Activated T-helper 1 cell treated with Interleukin-2 at 50 U/mL for 16 hours (primary cell): ENCODE measurements around the gene MAGEF1.

Source experiments
- DNase-seq: peaks from one replicate; pipeline ENCODE4 v3.0.0-alpha.2; 2020; ENCODE audit warnings: low read depth

MAGEF1 gene, protein sequence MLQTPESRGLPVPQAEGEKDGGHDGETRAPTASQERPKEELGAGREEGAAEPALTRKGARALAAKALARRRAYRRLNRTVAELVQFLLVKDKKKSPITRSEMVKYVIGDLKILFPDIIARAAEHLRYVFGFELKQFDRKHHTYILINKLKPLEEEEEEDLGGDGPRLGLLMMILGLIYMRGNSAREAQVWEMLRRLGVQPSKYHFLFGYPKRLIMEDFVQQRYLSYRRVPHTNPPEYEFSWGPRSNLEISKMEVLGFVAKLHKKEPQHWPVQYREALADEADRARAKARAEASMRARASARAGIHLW

DNA sequence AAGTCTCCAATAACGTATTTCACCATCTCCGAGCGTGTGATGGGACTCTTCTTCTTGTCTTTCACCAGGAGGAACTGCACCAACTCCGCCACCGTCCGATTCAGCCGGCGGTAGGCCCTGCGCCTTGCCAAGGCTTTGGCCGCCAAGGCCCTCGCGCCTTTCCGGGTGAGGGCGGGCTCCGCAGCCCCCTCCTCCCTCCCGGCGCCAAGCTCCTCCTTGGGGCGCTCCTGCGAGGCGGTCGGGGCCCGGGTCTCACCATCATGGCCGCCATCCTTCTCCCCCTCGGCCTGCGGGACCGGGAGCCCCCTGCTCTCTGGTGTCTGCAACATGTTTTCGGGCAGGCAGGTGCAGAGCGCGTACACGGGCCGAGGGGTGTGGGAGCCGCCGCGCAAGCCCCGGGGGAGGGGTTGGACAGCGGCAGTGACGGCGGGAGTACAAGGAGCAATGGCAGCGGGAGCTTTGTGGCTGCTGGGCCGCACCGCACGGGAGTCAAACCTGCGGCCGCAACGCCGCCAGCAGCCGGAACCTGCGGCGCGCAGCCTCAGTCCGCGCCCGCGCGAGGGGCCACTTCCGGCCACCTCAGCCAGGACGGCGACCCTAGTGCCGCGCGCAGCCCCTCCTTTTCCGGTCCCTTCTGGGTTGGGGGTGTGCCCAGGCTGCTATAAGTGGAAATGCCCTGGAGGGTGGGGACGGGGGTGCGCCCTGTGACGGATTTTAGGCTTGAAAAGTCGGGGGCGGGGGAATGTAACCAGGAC lies at the start of gene MAGEF1:
Gene MAGEF1 (minus strand): TSS at position 572 of the 755 bp plus-strand sequence. CDS start 243 bp downstream, at position 329.
- peak; percentile 61 for DNase-seq

DNA sequence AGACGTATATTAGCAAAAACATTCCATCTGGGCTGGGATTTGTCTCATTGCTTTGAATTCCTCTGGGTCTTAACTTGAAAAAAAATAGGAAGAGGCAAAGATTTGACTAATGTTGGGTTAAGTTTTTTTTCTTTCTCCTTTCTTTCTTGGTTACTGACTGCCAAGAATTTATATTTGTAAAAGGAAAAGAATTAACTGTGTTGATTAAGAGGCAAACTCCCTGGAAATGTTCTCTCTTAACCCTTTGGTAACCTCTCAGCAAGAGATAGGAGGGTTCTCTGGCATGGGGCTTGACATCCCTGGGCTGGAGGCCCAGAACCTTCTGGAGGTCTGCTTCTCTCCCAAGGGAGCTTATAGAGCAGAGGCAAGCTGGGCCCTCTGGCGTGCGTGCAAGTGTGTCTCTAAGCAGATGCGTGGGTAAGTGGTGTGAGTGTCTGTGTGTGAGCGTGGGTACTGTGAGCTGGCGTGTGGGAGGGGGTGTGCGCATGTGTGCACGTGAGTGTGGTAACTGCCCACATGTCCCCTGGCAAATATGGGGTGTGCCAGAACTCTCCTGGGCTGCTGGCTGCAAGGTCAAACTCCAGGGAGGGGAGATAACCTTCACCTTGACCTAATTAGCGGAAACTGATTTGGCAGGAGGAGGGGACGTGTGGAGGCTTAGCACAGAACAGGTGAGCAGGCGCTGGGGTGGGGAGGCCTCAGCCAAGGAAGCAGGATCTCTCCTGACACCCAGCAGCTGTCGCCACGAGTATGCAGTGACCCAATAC lies 49.4 kb upstream of the MAGEF1 start:
- DNase-seq: no peak

DNA sequence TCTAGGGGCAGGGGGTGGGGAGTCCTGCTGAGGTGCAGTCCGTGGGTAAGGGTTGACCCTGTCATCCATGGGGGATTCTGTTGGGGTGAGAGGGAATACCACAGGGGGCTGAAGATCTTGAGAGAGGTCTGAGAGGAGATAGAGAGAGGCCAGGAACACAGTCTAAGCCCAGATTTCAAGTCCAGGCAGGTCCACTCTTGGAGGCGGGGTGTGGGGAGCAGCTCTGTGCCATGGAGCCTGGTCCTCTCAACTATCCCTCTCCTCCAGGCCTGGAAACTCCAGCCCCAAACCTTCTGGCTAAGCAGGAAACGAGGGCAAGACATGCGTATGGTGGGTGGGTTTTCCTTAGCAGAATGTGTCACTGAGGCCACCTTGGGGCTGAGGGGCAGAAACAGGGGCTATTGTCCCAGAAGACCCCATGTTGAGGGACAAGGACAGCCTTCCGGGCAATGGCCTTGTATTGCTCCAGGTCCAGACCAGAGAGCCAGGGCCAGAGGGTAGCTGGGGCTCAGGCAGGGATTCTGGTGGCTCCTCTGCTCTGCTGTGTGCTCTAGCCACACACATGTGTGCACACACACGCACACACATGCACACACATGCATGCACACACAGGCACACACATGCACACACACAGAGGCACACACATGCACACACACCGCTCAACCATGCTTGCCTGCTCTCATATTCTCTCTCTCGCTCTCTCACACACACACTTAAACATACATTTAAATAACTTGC lies 48.6 kb upstream of the MAGEF1 start:
- DNase-seq: no peak

DNA sequence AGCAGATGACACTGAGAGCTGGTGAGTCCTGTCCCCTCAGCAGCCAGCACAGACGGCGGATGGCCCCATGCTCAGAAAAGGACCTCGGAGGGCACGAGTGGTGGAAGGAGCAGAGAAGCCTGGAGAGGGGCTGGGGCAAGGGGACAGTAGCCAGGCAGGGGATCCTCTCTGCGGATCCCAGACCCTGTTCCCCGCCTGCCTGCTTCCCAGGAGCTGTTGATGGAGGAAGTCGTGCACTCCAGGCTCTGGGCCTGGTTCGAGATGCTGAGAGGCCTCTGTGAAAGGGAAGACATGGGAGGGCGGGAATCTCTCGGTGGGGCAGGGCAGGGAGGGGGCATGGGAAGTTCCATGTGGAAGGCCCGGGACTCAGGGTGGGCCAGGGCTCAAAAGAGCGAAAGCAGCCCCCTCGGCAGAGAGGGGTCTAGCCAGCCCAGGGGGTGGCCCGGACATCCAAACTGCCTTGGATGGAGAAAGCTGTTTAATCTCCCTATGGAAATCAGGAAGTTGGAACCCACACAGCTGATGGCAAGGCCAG lies 47.9 kb upstream of the MAGEF1 start:
- DNase-seq: no peak

DNA sequence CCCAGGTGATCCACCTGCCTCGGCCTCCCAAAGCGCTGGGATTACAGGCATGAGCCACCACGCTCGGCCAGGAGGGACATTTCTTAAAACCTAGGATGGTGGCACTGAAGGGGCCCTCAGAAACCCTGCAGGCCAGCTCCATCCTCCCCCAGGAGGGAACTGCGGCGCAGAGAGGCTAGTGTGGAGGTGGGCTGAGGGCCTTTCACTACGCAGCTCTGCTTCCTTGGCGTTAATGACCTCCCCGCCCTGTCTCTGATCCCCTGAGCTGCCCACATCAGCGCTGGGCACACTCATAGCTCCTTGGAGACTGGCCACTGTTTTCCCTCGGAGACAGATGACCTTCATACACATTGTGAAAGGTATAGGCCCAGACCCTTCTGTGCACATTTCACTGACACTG lies 46.2 kb upstream of the MAGEF1 start:
- no peak for DNase-seq

DNA sequence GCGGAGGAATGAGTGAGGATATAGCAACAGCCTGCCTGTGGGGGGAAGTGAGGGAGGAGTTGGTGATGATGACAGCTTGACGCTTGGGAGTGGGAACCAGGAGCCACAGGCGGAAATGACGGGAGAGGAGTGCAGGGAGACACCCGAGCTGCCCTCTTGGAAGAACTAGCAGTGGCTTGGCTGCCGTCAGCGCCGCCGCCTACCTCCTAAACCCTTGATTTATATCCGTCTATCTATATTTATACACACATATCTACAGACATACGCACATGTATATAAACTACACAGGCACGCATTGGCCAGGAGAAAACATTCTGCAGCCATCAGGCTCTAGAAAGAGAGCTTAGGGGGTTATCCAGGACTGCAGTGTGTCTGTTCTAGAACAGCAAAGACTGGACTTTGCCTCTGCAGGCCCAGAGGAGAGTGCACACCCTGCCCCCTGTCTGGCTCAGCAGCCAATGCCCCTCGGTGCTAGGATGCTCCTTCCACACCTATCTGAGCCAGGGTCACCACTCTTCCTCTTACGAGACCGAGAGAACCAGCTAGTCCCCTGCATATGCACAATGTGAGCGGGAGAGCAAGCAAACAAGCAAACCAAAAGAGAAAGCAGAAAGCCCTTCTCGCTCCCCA lies 45.3 kb upstream of the MAGEF1 start:
- DNase-seq: no peak

DNA sequence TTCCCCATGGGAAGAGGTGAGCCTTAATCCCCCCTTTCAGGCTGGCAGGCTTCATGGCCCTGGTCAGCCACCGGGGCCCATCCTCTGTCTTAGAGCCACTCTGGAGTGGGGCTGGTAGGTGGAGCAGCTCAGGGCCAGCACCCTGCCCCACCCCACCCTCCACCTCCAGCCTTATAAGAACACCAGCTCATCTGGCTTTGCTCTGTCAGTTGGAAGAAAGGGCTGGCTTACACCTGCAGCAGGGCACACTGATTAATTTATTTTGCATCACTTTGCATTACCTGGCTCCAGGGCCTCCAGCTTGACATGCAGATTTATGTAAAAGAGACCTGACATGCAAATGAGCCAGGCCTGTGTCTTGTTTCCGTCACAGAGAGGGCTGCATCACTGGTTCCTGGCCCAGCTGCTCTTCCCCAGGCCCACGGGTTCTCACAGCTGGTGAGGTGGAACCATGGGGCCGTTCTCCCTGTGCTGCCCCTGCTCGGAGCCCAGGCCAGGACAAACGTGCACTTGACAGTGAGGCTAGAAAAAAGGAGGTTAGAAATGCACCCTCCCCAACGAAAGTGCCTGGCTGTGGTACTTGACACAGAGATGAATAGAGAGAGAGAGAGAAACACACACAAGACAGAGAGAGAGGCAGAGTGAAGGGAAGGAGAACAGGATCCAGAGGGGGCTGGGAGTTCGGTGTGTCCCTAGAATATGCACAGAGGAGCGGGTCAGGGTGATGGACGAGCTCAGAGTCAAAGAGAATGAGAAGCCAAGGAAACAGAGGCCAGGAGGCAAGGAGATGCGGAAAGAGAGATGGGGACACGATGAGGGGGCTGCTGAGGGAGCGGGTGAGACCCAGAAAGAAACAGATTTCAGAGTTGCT lies 44.5 kb upstream of the MAGEF1 start:
- no peak for DNase-seq

DNA sequence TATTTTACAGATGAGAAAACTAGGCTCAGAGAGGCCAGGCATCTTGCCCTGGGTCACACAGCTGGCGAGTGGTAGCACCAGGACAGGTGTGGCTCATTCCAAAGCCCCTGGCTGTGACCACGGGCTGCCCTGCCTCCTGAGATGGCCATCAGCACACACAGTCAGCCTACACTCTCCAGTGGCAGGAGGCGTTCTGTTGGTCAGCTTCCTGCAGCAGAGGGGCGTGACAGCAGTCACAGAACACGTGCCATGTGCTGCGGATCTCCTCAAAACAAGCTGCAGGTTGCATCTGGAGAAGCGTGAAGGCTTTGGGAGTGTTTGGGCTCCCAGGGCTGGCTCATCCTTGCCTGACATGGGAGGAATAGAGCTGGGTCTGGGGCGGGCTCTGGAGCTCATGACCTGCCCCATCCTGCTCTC lies 43.5 kb upstream of the MAGEF1 start:
- DNase-seq: no peak

DNA sequence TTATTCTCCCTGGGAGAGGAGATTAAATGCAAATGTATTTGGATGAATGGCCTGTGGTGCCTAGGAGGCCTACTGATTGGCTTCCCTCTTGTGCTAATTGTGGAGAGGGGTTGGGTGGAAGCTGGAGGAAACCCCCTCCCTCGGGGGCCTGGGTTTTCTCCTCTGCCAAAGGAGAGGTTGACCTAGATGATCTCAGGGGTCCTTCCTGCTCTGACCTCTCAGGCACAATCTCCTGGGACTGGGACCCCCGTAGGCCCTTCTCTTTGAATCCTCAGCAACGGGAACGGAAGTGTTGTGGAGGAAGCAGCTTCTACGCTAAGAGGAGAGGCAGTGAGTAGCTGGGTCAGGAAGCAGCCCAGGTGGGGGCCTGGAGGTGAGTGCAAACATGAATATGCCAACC lies 40.5 kb upstream of the MAGEF1 start:
- no peak for DNase-seq

DNA sequence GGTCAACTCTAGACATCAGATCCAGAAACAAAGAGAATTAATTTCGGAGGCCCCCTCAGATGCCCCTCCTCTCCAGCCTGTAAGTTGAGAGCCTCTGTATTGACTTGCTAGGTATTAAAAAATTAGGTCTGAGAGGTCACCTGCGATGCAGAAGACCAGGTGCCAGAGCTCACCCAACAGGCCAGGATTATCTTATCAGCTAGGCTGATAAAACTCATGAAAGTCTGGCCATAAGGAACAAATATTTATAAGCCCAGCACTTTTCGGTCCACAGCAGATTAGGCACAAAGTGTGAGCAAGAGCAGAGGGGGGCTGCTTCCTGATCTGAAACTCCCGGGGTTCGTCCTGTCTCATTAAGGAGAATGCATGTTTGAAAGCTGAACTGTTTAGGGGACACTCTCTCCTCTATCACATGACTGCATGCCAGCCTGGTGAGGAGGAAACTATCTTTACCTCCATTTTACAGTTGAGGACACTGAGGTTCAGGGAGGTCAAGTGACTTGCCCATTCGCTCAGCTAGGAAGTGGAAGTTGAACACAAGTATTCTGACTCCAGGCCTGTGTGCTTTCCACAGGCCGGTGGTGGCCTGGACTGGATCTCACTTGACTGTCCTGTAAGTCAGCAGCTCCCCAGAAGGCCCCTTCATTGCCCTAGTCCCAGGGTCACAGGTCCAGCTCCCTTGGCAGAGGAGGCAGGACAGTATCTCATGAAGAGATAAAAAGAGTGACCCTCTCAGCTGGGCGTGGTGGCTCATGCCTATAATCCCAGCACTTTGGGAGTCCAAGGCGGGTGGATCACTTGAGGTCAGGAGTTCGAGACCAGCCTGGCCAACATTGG lies 39.6 kb upstream of the MAGEF1 start:
- no peak for DNase-seq

DNA sequence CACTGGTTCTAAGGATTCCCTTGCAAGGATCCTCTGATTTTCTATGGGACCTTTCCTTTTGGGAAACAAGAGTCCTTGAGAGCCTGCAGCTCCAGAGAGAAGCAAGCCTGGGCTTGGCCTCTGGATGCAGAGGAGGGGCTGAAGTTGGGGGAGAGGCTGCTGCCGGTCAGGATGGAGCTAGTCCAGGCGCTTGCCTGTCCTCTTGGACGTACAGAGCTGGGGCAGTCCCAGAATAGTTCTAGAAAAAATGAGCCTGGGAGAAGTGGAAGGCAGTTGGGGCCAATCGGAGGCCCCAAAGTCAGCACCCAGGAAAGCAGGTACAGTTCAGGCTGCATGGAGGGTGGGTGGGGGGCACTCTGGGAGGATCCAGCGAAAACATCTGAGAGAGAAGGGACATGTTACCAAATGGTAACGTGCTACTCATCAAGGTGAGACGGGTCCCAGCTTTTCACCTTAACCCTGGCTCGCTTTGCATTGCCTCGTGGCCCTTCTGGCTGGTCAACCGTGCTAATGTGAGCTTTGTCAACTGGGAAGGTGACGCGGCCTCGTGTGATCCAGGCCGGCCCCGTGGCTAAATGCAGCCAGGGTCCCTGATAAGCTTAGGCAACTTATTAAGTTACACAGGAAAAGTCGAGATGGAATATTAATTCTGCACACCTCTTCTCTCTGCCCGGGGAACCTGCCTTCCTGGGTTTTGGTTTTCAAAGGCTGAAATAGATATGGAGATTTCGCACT lies 38.7 kb upstream of the MAGEF1 start:
- no peak for DNase-seq

DNA sequence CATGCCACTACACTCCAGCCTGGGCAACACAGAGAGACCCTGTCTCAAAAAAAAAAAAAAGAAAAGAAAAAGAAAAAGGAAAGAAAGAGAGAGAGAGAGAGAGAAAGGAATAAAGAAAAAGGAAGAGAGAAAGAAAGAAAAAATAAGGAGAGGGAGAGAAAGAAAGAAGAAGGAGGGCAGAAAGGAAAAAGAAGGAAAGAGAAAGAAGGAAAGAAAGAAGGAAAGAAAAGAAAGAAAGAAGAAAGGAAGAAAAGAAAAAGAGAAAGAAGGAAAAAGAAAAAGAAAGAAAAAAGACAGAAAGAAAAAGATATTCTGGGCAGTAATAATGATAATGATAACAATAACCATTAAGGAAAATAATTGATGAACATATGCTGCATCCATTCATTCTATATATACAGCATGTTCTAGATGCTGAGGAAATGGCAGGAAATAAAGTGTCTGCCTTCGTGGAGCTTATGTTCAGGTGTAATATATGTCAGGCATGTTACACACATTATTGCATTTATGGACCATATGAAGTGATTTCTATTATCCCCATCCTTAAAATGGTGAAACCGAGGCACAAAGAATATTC lies 37.4 kb upstream of the MAGEF1 start:
- DNase-seq: no peak

DNA sequence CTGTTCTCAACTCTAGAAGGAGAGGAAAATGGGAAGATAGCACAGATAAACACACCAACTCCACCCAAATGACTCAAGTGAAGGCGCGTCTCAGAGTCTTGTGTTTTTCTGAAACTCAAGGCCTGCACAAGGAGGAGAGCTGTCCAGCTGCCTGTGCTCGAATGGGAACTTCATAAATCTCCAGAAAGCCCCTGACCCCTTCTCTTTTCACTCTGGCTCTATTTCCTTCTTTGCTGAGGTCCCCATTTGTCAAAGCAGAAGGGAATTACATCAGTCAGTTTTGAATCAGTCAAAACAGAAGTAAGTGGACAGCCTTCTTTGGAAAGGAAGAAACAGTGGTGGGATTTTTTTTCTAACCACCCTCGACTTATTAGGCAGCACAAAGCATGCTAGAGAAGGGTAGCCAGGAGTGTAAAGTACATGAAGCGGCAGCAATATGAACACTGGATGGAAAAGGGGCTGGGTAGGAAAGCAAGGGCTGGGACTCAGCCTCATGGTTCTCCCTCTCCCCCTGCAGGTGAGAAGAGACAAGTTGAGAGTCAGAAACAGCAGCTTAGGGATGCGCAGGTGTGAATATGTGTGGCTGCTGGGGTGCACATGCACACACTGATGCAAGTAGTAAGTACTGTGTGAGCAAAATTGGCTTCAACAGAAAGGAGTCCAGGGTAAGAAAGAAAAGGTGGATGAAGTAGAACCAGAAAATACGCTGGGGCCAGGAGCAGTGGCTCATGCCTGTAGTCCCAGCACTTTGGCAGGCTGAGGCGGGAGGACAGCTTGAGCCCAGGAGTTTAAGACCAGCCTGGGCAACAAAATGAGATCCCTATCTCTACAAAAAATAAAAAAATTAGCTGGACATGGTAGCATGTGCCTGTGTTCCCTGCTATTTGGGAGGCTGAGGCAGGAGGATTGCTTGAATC lies 36.6 kb upstream of the MAGEF1 start:
- DNase-seq: no peak

DNA sequence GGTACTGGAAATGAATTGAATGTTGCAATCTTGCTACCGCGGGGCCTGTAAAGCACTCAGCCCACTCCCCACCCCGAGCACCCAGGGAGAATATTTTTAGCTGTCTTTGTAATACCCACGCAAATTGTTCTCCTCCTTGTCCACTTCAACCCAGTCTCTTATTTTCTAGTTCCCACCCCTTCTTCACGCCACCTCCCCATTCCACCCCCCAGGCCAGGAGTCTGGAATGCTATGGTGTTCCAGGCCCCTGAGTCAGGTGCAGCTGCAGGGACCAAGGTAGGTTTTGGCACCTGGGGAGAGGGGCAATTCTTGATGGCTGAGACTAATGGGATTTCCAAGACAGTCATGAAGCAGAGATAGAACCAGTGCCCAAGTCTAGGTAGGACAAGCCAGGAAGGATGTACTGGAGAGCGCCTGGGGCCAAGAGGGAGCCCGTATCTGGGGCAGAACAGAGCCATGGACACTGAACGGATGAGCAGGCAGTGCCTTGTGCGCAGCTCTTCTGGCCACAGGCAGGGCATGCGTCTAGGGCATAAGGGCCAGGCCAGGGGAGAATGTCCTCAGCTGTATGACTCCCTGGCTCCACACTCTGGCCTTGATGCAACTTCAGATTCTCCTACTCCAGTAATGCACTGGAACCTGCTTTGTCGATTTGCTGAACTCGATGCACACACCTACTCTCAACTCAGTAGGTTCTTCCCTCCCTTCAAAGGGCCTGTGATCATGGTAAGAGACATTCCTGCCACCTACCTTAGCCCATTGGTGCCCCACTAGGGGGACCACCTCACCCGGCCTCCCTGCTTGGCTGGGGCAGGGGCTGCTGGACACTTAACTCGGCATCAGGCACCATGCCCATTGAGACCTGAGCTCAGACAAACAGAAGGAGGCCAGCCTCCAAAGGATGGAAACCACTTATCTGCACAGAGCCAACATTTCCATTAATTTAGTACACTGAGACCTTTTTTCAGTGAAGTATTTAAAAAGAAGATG lies 34.6 kb upstream of the MAGEF1 start:
- no peak for DNase-seq

DNA sequence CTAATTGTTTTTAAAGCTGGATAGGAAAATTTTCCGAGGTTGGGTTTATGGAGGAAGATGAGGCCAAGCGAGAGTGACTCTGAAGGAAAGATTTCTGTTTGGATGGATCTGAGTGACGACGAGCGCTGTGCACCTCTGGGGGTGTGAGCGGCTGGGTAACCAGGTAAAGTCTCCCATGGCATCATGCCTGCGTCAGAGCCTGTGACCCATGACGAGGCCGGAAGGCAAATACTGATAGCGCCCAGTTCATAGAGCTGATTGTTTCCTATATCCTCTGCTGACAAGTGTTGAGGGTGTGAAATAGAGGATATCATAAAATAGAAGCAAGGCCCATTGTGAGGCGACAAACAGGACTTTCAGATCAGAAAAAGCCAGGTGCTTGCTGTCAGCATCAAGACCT lies 33.7 kb upstream of the MAGEF1 start:
- DNase-seq: no peak

DNA sequence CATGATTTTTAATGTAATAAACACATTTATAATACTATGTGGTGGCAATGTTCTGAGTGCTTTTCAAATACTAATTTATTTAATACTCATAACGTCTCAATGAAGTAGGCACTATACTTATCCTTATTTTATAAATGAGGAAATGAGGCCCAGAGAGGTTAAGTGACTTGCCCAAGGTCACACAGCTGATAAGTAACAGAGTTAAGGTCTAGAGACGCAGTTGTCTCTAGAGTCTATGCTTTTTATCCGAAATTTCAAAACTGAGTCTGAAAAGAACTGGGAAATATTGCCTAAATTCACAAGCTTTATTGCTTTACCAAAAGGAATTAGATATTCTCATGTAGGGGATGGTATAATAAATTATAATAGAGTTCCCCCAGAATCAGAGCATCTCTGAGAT lies 31.4 kb upstream of the MAGEF1 start:
- no peak for DNase-seq
